ENCODE results near the gene ZNF597. TPM values are rescaled to one million over a fixed set of nuclear protein-coding genes. Genes with fewer than 3 reads are reported as not detected.

Gene ZNF597
- total RNA-seq, 4 donors from 2014 or later: 1.1 to 3.3 (median 1.8) TPM

DNA sequence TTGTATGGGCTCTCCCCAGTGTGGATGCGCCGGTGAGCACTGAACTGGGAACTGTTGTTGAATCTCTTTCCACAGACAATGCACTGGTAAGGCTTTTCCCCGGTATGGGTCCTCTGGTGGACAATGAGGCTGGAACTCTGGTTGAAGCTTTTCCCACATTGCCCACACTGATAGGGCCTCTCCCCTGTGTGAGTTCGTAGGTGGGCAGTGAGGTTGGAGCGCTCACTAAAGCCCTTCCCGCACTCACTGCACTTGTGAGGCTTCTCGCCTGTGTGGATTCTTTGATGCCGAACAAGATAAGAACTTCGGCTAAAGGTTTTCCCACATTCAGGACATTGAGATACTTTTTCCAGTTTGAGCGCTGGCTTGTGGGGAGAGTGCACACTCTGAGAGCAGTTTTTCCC lies 60.3 kb downstream of the ZNF597 start:
- H3K27me3 ChIP-seq: no peaks in the 10 kb centered on the region
- DNase-seq: no peak
- H3K27ac ChIP-seq: no peak overlapping the region
- no peak for TF ChIP-seq POLR2A (IDR thresholded peaks at IDR 0.05)
- no peak for TF ChIP-seq CTCF (IDR thresholded peaks at IDR 0.05)
- H3K9me3 ChIP-seq: peaks cover 0 to 76% (median 40%) of the 10 kb centered on the region in 4 donors
- H3K4me3 ChIP-seq: no peak overlapping the region
- no peaks in the 10 kb centered on the region for H3K4me1 ChIP-seq
- peaks cover 6 to 55% (median 10%) of the 10 kb centered on the region in 3 donors for H3K36me3 ChIP-seq

Small RNA genes within 50 kb of the gene (small RNA-seq; reads per million reads assigned to genes)
- gene MIR6126: 0 reads per million in 2 donors

Other genes with a start within 250 kb of the ZNF597 start
- gene ZNF200, start 208.3 kb downstream of the ZNF597 start, total RNA-seq: 10 to 100 TPM in 2 of 4 donors, 1 to 10 TPM in 2; 8.6 to 13.0 (median 10.0) TPM
- gene MEFV, start 186.9 kb downstream of the ZNF597 start, total RNA-seq: 1 to 10 TPM; 1.2 to 6.6 (median 2.2) TPM
- 10 to 100 TPM; 19.0 to 35.8 (median 27.5) TPM for gene ZNF263, start 160.0 kb downstream of the ZNF597 start, total RNA-seq
- gene TIGD7, start 138.1 kb downstream of the ZNF597 start, total RNA-seq: 10 to 100 TPM in 1 of 4 donors, 1 to 10 TPM in 3; 1.2 to 14.9 (median 2.9) TPM
- gene ZNF75A, start 138.0 kb downstream of the ZNF597 start, total RNA-seq: 10 to 100 TPM; 19.3 to 56.9 (median 41.6) TPM
- not detected for gene OR2C1, start 87.6 kb downstream of the ZNF597 start, total RNA-seq
- 10 to 100 TPM; 12.4 to 23.1 (median 15.3) TPM for gene ZSCAN32, start 42.5 kb downstream of the ZNF597 start, total RNA-seq
- gene ZNF174, start 42.3 kb downstream of the ZNF597 start, total RNA-seq: 10 to 100 TPM in 3 of 4 donors, 1 to 10 TPM in 1; 7.4 to 19.8 (median 15.7) TPM
- gene NAA60, start 176 bp upstream of the ZNF597 start, total RNA-seq: 100 to 1,000 TPM in 2 of 4 donors, 10 to 100 TPM in 2; 80.9 to 110 (median 96.8) TPM
- gene C16orf90, start 52.0 kb upstream of the ZNF597 start, total RNA-seq: not detected
- 10 to 100 TPM in 1 of 4 donors, 1 to 10 TPM in 3; 6.6 to 37.1 (median 7.7) TPM for gene CLUAP1, start 57.5 kb upstream of the ZNF597 start, total RNA-seq
- 10 to 100 TPM in 1 of 4 donors, 1 to 10 TPM in 3; 4.4 to 32.2 (median 7.3) TPM for gene NLRC3, start 133.9 kb upstream of the ZNF597 start, total RNA-seq
- 10 to 100 TPM in 3 of 4 donors, 1 to 10 TPM in 1; 6.5 to 13.4 (median 12.8) TPM for gene SLX4, start 168.1 kb upstream of the ZNF597 start, total RNA-seq
- 100 to 1,000 TPM in 3 of 4 donors, 10 to 100 TPM in 1; 80.9 to 773 (median 653) TPM for gene DNASE1, start 211.2 kb upstream of the ZNF597 start, total RNA-seq

All from Peyer's patch (tissue), 4 donors.